Activated naive CD4-positive, alpha-beta T cell treated with anti-CD3 and anti-CD28 coated beads, Interleukin-2, amount 50 U/mL, for 24 hours (primary cell): Measurements from ENCODE around the gene TUBA3E.
"Not testable (repeated sequence)": the region's sequence is repeated elsewhere in the genome, so short reads cannot be mapped to it uniquely, and the experiment has no call there.

Experiments
- H3K27ac Mint-ChIP-seq: one replicate; pipeline ENCODE4 v1.8.0; 2021; ENCODE audit warnings: mild to moderate bottlenecking, mixed read lengths
- H3K27me3 Mint-ChIP-seq: one replicate; pipeline ENCODE4 v1.8.0; 2021; ENCODE audit warnings: mixed read lengths
- H3K36me3 Mint-ChIP-seq: one replicate; pipeline ENCODE4 v1.8.0; 2021; ENCODE audit warnings: mixed read lengths
- H3K4me1 Mint-ChIP-seq: one replicate; pipeline ENCODE4 v1.8.0; 2021; ENCODE audit warnings: mixed read lengths
- H3K4me3 Mint-ChIP-seq: one replicate; pipeline ENCODE4 v1.8.0; 2021; ENCODE audit warnings: mild to moderate bottlenecking, mixed read lengths
- H3K9me3 Mint-ChIP-seq: one replicate; pipeline ENCODE4 v1.8.0; 2021; ENCODE audit warnings: mixed read lengths

Gene TUBA3E

DNA sequence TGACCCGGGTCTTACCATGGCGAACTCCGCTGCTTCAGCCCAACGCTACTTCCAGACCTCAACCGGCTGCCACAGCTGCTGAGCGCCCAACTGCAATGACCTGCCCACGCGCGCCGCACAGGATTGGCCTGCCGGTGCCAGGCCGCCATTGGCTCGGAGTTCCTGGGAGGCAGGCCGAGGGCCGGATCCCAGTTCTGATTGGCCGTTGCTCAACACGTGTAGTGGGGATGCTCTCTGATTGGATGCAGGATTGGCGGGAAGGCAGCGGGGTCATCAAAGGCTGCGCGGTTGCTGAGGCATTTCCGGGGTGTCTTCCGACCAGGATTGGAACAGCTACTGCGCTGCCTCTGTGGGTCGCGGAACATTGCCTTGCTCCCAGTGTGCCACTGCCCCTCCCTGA, at the start of gene TUBA3E:
TSS of gene TUBA3E (minus strand) at position 97 of the 400 bp plus-strand sequence. CDS start at position 18, 79 bp downstream.
- Mint-ChIP-seq H3K36me3 (no peaks in the 10 kb centered on the region), H3K27me3 (no peaks in the 10 kb centered on the region), H3K4me3 (no peak within 1 kb of the TSS), H3K27ac (no peak within 1 kb of the TSS), H3K4me1 (no peaks in the 10 kb centered on the region), H3K9me3 (no peaks in the 10 kb centered on the region)

GRCh38 chr2:130246430-130246829, 48.2 kb upstream of the TUBA3E start:
- no peaks in the 10 kb centered on the region for H3K4me1 Mint-ChIP-seq
- no peak overlapping the region for H3K4me3 Mint-ChIP-seq
- no peaks in the 10 kb centered on the region for H3K9me3 Mint-ChIP-seq
- no peaks in the 10 kb centered on the region for H3K36me3 Mint-ChIP-seq
- peaks cover 31% of the 10 kb centered on the region for H3K27me3 Mint-ChIP-seq
- no peak overlapping the region for H3K27ac Mint-ChIP-seq

DNA sequence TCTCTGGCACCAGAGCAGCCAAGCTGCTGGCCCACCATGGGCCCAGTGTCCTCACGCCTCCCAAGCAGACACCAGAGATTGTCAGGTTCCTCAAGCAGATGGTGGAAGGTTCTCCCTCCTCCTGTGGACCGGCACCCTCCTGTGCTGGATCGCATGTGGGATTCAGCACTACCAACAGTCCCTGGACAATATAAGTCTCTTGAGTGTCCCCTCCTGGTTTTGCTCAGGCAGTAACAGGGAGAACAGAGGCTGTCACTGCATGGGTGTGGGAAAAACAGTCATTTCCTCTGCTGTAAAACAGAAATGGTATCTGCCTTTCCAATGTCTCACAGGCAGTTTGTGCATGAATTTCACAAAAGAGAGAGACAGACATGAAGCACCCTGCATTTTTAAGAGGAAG, 47.7 kb upstream of the TUBA3E start:
- no peaks in the 10 kb centered on the region for H3K4me1 Mint-ChIP-seq

DNA sequence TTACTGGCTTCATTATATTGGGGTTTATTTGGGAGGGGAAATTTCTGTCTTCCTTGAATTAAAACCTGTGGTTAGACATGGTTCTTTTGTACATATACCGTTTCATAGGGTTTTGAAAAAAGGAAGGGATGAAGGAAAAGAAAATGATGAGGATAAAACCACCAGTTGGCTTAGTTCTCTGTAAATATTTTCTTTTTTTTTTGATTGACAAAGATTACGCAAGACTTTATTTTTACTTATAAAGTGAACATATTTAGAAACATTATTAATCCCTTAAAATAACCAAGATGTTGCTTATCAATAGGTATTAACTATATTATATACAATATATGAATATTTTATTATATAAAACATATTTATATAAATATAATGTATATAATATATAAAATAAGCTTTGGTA, 45.1 kb upstream of the TUBA3E start:
- H3K36me3 Mint-ChIP-seq = no peaks in the 10 kb centered on the region
- no peaks in the 10 kb centered on the region for H3K9me3 Mint-ChIP-seq
- H3K4me3 Mint-ChIP-seq = no peak overlapping the region
- H3K4me1 Mint-ChIP-seq = no peaks in the 10 kb centered on the region
- no peak overlapping the region for H3K27ac Mint-ChIP-seq
- H3K27me3 Mint-ChIP-seq = peaks cover 11% of the 10 kb centered on the region

More for the DNA sequence above, 47.7 kb upstream of the TUBA3E start:
- Mint-ChIP-seq H3K9me3 (no peaks in the 10 kb centered on the region), H3K27me3 (peaks cover 27% of the 10 kb centered on the region), H3K36me3 (no peaks in the 10 kb centered on the region), H3K4me3 (no peak overlapping the region), H3K27ac (no peak overlapping the region)

DNA sequence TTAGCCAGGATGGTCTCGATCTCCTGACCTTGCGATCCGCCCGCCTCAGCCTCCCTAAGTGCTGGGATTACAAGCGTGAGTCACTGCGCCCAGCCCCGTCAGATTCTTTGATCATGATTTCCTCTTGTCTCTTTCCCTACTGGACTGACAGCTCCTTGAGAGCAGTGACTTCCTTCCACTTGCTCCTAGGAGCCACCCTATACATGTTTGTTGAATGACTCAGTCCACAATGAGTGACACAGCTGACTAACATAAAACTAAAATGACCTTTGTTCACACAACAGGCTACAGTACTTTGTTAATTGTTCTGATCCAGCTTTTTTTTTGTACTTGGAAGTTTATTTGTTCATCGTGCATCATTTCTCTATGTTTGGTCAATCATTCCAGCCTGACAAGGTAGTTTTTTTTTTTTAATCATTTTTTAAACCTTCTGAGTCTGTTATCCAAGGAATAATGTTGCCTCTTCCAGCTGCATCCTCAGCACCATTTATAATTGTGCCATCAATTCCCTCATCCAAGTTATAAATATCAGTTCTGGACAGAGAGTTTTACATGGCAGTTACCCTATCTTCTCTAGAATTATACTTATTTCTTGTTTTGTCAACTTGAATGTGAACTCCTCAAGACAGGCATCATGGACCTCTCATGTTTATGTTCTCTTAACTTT, 42.9 kb upstream of the TUBA3E start:
- H3K27me3 Mint-ChIP-seq = peaks cover 4% of the 10 kb centered on the region
- H3K27ac Mint-ChIP-seq = no peak overlapping the region
- no peaks in the 10 kb centered on the region for H3K36me3 Mint-ChIP-seq
- H3K9me3 Mint-ChIP-seq = no peaks in the 10 kb centered on the region
- H3K4me1 Mint-ChIP-seq = no peaks in the 10 kb centered on the region
- no peak overlapping the region for H3K4me3 Mint-ChIP-seq

DNA sequence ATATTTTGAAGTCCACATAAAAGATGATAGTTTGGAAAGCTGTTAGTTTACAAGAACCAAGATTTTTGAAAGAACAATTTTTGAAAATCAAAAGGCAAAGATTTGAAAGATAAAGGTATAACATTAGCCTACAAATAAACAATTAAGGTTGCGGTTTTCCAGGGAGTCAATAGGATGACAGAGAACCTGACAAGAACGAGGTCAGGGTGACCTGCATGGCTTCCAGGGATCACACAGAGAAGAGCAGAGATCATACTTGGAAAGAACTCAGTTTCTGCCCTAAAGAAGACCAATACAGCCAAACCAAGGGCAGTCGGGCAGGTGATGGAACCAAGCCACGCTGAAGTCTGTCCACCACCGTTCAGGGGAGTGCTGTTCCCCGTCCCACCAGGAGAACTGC, 41.3 kb upstream of the TUBA3E start:
- not testable (repeated sequence) for H3K4me1 Mint-ChIP-seq, H3K36me3 Mint-ChIP-seq, H3K27ac Mint-ChIP-seq, H3K27me3 Mint-ChIP-seq, H3K4me3 Mint-ChIP-seq, H3K9me3 Mint-ChIP-seq

DNA sequence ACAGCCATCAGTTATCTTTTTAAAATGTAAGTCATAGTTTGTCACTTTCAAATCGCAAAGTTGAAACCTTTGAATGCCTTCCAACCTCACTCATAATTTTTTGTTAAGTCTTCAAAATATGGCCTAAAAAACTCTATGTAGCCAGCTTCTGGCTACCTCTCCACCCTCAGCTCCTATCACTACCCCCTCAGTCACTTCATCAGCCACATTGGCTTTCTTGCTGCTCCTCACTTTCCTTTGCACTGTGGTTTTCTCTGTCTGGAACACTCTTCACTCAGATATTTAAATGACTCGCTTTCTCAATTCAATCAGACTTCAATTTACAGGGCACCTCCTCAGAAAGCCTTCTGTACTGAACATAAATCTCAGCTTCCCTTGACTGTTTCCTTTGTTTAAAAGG, 34.8 kb upstream of the TUBA3E start:
- H3K27ac Mint-ChIP-seq, H3K27me3 Mint-ChIP-seq, H3K9me3 Mint-ChIP-seq, H3K4me3 Mint-ChIP-seq, H3K36me3 Mint-ChIP-seq, H3K4me1 Mint-ChIP-seq: not testable (repeated sequence)

GRCh38 chr2:130231656-130232055, 33.4 kb upstream of the TUBA3E start:
- no peaks in the 10 kb centered on the region for H3K9me3 Mint-ChIP-seq
- H3K27ac Mint-ChIP-seq = no peak overlapping the region
- H3K27me3 Mint-ChIP-seq = peaks cover 5% of the 10 kb centered on the region
- no peak overlapping the region for H3K4me3 Mint-ChIP-seq
- H3K36me3 Mint-ChIP-seq = no peaks in the 10 kb centered on the region
- no peaks in the 10 kb centered on the region for H3K4me1 Mint-ChIP-seq

DNA sequence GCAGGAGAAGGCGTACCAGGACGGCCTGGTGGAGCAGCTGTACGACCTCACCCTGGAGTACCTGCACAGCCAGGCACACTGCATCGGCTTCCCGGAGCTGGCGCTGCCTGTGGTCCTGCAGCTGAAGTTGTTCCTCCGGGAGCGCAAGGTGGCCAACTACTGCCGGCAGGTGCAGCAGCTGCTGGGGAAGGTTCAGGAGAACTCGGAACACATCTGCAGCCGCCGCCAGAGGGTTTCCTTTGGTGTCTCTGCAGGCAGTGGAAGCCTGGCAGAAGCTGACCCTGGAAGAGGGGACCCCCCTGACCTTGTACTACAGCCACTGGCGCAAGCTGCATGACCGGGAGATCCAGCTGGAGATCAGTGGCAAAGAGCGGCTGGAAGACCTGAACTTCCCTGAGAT, 32.7 kb upstream of the TUBA3E start:
- H3K4me3 Mint-ChIP-seq, H3K27ac Mint-ChIP-seq, H3K27me3 Mint-ChIP-seq, H3K36me3 Mint-ChIP-seq, H3K4me1 Mint-ChIP-seq, H3K9me3 Mint-ChIP-seq: not testable (repeated sequence)

DNA sequence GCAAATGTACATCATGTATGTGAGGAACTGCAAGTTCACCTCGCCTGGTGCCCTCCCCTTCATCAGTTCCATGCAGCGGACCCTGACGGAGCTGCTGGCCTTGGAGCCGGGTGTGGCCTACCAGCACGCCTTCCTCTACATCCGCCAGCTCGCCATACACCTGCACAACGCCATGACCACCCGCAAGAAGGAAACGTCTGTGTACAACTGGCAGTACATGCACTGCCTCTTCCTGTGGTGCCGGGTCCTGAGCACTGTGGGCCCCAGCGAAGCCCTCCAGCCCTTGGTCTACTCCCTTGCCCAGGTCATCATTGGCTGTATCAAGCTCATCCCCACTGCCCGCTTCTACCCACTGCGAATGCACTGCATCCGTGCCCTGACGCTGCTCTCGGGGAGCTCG, 32.1 kb upstream of the TUBA3E start:
- not testable (repeated sequence) for H3K4me1 Mint-ChIP-seq, H3K9me3 Mint-ChIP-seq, H3K4me3 Mint-ChIP-seq, H3K36me3 Mint-ChIP-seq, H3K27ac Mint-ChIP-seq, H3K27me3 Mint-ChIP-seq

GRCh38 chr2:130229161-130229510, 30.9 kb upstream of the TUBA3E start:
- not testable (repeated sequence) for H3K27me3 Mint-ChIP-seq, H3K4me3 Mint-ChIP-seq

DNA sequence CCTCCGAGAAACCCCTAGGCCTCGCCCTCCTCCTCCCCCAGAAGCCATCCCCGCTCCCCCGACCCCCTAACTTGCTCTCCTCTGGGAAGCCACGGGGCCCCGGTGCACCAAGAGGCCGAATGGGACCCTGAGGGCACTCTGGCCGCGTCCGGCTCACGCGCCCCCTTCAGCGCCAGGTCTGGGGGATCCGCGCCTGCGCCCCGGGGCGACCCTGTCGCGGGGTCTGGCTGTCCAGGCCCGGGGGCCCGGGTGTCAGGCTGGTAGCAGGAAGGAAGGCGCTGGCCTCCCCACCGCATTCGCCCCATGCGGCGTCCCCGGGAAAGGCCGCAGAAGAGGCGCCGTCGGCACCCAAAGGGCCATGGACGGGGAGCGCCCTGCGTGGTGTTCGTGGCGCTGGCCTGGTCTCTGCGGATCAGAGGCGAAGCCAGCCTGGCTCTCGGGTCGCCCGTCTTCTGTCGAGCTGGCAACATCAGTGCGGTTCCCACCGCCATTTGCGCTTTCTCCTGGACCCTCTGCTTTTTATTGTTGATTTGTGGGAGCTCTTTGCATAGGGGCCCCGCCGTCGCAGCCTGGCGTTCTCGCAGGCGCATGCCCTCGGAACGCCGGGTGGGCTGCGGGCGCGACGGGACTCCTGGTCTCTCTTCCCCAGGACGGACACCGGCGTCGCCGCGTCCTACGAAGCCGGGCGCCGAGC, 30.4 kb upstream of the TUBA3E start:
- H3K27me3 Mint-ChIP-seq, H3K36me3 Mint-ChIP-seq, H3K4me1 Mint-ChIP-seq, H3K4me3 Mint-ChIP-seq, H3K27ac Mint-ChIP-seq, H3K9me3 Mint-ChIP-seq: not testable (repeated sequence)

More at GRCh38 chr2:130229161-130229510, 30.9 kb upstream of the TUBA3E start:
- not testable (repeated sequence) for H3K4me1 Mint-ChIP-seq, H3K36me3 Mint-ChIP-seq, H3K9me3 Mint-ChIP-seq, H3K27ac Mint-ChIP-seq

GRCh38 chr2:130228005-130228404, 29.8 kb upstream of the TUBA3E start:
- not testable (repeated sequence) for H3K36me3 Mint-ChIP-seq, H3K9me3 Mint-ChIP-seq, H3K4me3 Mint-ChIP-seq, H3K4me1 Mint-ChIP-seq, H3K27ac Mint-ChIP-seq, H3K27me3 Mint-ChIP-seq

DNA sequence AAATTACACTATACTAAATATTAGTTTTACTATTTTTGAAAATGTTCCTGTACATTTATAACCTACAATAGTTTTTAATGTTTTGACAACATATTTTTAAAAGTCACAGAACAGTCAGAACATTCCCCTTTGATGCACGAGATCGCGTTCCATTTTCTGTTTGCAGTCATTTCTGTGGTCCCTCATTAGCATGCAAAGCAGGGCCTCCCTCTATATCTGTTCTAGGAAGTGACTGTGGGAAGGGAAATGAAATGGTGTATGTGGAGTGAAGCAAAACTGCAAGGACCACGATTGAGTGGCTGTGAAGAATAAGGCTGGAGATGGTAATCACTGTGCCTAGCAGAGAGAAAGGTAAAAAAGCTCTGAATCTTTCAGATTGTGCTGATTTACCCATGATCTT, 24.3 kb upstream of the TUBA3E start:
- not testable (repeated sequence) for H3K36me3 Mint-ChIP-seq, H3K4me3 Mint-ChIP-seq, H3K4me1 Mint-ChIP-seq, H3K9me3 Mint-ChIP-seq, H3K27ac Mint-ChIP-seq
- H3K27me3 Mint-ChIP-seq = peaks cover 13% of the 10 kb centered on the region

GRCh38 chr2:130220505-130220904, 22.3 kb upstream of the TUBA3E start:
- H3K27ac Mint-ChIP-seq = not testable (repeated sequence)

DNA sequence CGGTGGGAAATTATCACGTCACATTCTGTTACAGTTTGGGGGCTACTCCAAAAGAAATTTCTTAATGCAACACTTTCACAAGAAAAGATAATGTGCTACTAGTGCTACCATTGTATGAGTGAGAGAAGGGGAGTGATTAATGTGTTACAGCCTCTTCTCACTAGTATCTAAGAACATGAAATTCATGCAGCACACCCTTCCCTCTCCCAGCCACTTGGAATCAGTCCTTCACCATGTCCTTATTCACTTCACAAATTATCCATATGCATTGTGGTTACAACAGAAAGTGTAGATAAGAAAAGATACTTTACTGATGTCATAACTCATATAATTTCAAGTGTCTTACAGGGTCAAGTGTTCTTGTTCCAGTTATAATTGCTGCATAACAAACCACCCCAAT, 20.9 kb upstream of the TUBA3E start:
- not testable (repeated sequence) for H3K9me3 Mint-ChIP-seq, H3K4me1 Mint-ChIP-seq, H3K4me3 Mint-ChIP-seq, H3K27ac Mint-ChIP-seq, H3K36me3 Mint-ChIP-seq
- H3K27me3 Mint-ChIP-seq = peaks cover 22% of the 10 kb centered on the region

More at GRCh38 chr2:130220505-130220904, 22.3 kb upstream of the TUBA3E start:
- not testable (repeated sequence) for H3K9me3 Mint-ChIP-seq, H3K4me1 Mint-ChIP-seq, H3K4me3 Mint-ChIP-seq, H3K36me3 Mint-ChIP-seq
- H3K27me3 Mint-ChIP-seq = peaks cover 17% of the 10 kb centered on the region

- not testable (repeated sequence) for H3K4me3 Mint-ChIP-seq, H3K27ac Mint-ChIP-seq, H3K4me1 Mint-ChIP-seq, H3K36me3 Mint-ChIP-seq, H3K27me3 Mint-ChIP-seq, H3K9me3 Mint-ChIP-seq
Measured at GRCh38 chr2:130207051-130207450, 8.8 kb upstream of the TUBA3E start.
